K562 (cell line): ENCODE results near the gene FRMD4A. TPM values are rescaled to one million over a fixed set of nuclear protein-coding genes. Genes with fewer than 3 reads are reported as not detected.

Experiments
- ATAC-seq: fragments of 200-7000 bp; cut with Tn5 transposase; 3 replicates; pipeline ENCODE4 v1.9.1; 2020; ENCODE audit warnings: moderate library complexity
- BruUV-seq: library from RNA; stranded (reverse); fragments of 400-500 nt; replicated peaks from 2 replicates; lab custom pipeline; 2021; lab: Mats Ljungman, UMichigan
- CTCF ChIA-PET: fragments of 300-600 bp; formaldehyde crosslinking; extraction: SDS; loops from one replicate; lab custom pipeline; 2021; ENCODE audit warnings: low intra/inter-chr PET ratio; lab: Yijun Ruan, JAX
- POLR2A ChIA-PET: fragments of 300-600, 350-650 bp; sonication (Branson Sonifier 250); formaldehyde crosslinking; extraction: SDS; loops from one replicate; lab custom pipeline; 2021; ENCODE audit warnings: antibody characterized with exemption, inconsistent platforms; lab: Yijun Ruan, JAX
- DNase-seq, 4 experiments: peaks; one replicate each; pipeline versions ENCODE4 v3.0.0 to v3.0.0-alpha.2; 2011 to 2018; ENCODE audit warnings: low spot score in 3 of 4, mixed read lengths in 3 of 4; ENCODE audit errors: extremely low read depth in 1 of 4
- FAIRE-seq: peaks from 2 replicates; lab custom pipeline; 2011; peaks lifted over from hg19 to GRCh38; lab: Jason Lieb, UNC
- H2AFZ ChIP-seq: 2 replicates; pipeline ENCODE4 v1.6.0; 2011; ENCODE audit warnings: low read depth, low read length, control low read depth, inconsistent platforms
- H3K27ac ChIP-seq: fragments of 200-600 bp; 3 replicates; pipeline ENCODE4 v1.8.0; 2011; ENCODE audit warnings: low read depth, mild to moderate bottlenecking, control low read depth, inconsistent platforms, low read length, moderate library complexity, mixed read lengths; ENCODE audit errors: extremely low read depth
- H3K27me3 ChIP-seq, 2 experiments: fragments of 300-600 bp in 1 of 2; 2 replicates in 1 of 2; 3 replicates in 1 of 2; pipeline versions ENCODE4 v1.6.0 to v1.8.0; 2011; ENCODE audit warnings: inconsistent platforms in 2 of 2, low read length in 2 of 2, mild to moderate bottlenecking in 1 of 2, mixed read lengths in 1 of 2, moderate library complexity in 1 of 2; ENCODE audit not compliant: control insufficient read depth in 2 of 2, insufficient read depth in 2 of 2
- H3K36me3 ChIP-seq: fragments of 300-600 bp; 3 replicates; pipeline ENCODE4 v1.8.0; 2011; ENCODE audit warnings: mild to moderate bottlenecking, low read length, inconsistent platforms; ENCODE audit not compliant: control insufficient read depth, insufficient read depth
- H3K4me1 ChIP-seq, 2 experiments: fragments of 200-600 bp in 1 of 2; replicated peaks in 1 of 2; 2 replicates in 1 of 2; 3 replicates in 1 of 2; pipeline versions ENCODE4 v1.5.1 to v1.8.0; 2011; ENCODE audit warnings: inconsistent platforms in 2 of 2, low read length in 2 of 2, mild to moderate bottlenecking in 1 of 2, mixed read lengths in 1 of 2, moderate library complexity in 1 of 2; ENCODE audit not compliant: control insufficient read depth in 2 of 2, insufficient read depth in 2 of 2
- H3K4me2 ChIP-seq: 2 replicates; pipeline ENCODE4 v1.6.1; 2011; ENCODE audit warnings: low read length, control low read depth, inconsistent platforms, mixed read lengths; ENCODE audit not compliant: insufficient read depth
- H3K4me3 ChIP-seq: fragments of 200-600 bp; sonication (generic), shearing (Covaris generic); 2 replicates; pipeline ENCODE4 v1.5.1; 2016; ENCODE audit warnings: control low read depth, inconsistent platforms
- H3K79me2 ChIP-seq: fragments of 200-600 bp; 3 replicates; pipeline ENCODE4 v1.8.0; 2011; ENCODE audit warnings: low read length, inconsistent platforms; ENCODE audit not compliant: control insufficient read depth, insufficient read depth
- H3K9ac ChIP-seq, 2 experiments: 2 replicates each; pipeline versions ENCODE4 v1.6.0 to v1.6.1; 2011; ENCODE audit warnings: low read depth in 2 of 2, low read length in 2 of 2, control low read depth in 1 of 2, inconsistent platforms in 1 of 2, mild to moderate bottlenecking in 1 of 2, mixed read lengths in 1 of 2; ENCODE audit not compliant: insufficient read depth in 1 of 2
- H3K9me1 ChIP-seq: one replicate; pipeline ENCODE4 v1.6.0; 2011; ENCODE audit warnings: inconsistent platforms, mild to moderate bottlenecking, low read length, moderate library complexity; ENCODE audit not compliant: control insufficient read depth, insufficient read depth
- H3K9me3 ChIP-seq: replicated peaks from 2 replicates; pipeline ENCODE4 v1.5.1; 2011; ENCODE audit warnings: low read depth, low read length, inconsistent platforms; ENCODE audit not compliant: control insufficient read depth, insufficient read depth
- H4K20me1 ChIP-seq: replicated peaks from 2 replicates; pipeline ENCODE4 v1.6.1; 2011; ENCODE audit warnings: low read length, inconsistent platforms, mixed read lengths; ENCODE audit not compliant: control insufficient read depth, insufficient read depth
- BCL6 ChIP-seq: fragments of 250-450 bp; sonication (Bioruptor Pico); IDR thresholded peaks from 2 replicates; pipeline ENCODE4 v1.4.0; 2020
- CCNT2 ChIP-seq: IDR thresholded peaks from 2 replicates; pipeline ENCODE4 v1.6.1; 2011; ENCODE audit warnings: borderline replicate concordance, low read depth, mild to moderate bottlenecking, moderate library complexity, mixed read lengths, low read length; ENCODE audit not compliant: insufficient read length; ENCODE audit errors: extremely low read depth
- CREB1 ChIP-seq, 2 experiments: sonication (generic) in 1 of 2; formaldehyde crosslinking in 1 of 2; IDR thresholded peaks; 2 replicates each; pipeline versions ENCODE4 v1.6.1 to v1.8.0; 2012 to 2022; ENCODE audit warnings: inconsistent platforms in 1 of 2, mild to moderate bottlenecking in 1 of 2, missing genetic modification reagents in 1 of 2, moderate library complexity in 1 of 2
- KDM4B ChIP-seq, 2 experiments: fragments of 450-650 bp in 1 of 2; sonication (generic) in 1 of 2; IDR thresholded peaks; 2 replicates each; pipeline ENCODE4 v1.6.1; 2016 to 2017; ENCODE audit warnings: borderline replicate concordance in 2 of 2, antibody characterized with exemption in 1 of 2, low read depth in 1 of 2, mild to moderate bottlenecking in 1 of 2
- KDM5B ChIP-seq: fragments of 200-600 bp; sonication (generic); IDR thresholded peaks from 2 replicates; pipeline ENCODE4 v1.6.1; 2012; ENCODE audit warnings: low read depth, mild to moderate bottlenecking, moderate library complexity, low read length, control low read depth, inconsistent platforms; ENCODE audit not compliant: insufficient replicate concordance
- KHSRP ChIP-seq: fragments of 450-650 bp; IDR thresholded peaks from 2 replicates; pipeline ENCODE4 v1.6.1; 2017
- MTF1 ChIP-seq: fragments of 250-450 bp; sonication (Bioruptor Pico); IDR thresholded peaks from 2 replicates; pipeline ENCODE4 v1.9.0; 2021; ENCODE audit warnings: moderate library complexity, mild to moderate bottlenecking, inconsistent platforms, borderline replicate concordance
- PCBP1 ChIP-seq: fragments of 200-400 bp; formaldehyde crosslinking; IDR thresholded peaks from 2 replicates; pipeline ENCODE4 v1.6.1; 2018; ENCODE audit warnings: mild to moderate bottlenecking, low read depth, low read length; ENCODE audit not compliant: poor library complexity, severe bottlenecking
- POLR2AphosphoS5 ChIP-seq: IDR thresholded peaks from 2 replicates; pipeline ENCODE4 v1.6.1; 2011; ENCODE audit warnings: mild to moderate bottlenecking, low read depth, low read length, moderate library complexity; ENCODE audit not compliant: control insufficient read depth, insufficient read depth
- RUNX1 ChIP-seq: sonication (generic); IDR thresholded peaks from 2 replicates; pipeline ENCODE4 v1.6.1; 2016; ENCODE audit warnings: antibody characterized with exemption, low read depth
- SIN3B ChIP-seq: fragments of 450-650 bp; IDR thresholded peaks from 2 replicates; pipeline ENCODE4 v1.6.1; 2017; ENCODE audit warnings: low read depth, mild to moderate bottlenecking, moderate library complexity
- ZBTB40 ChIP-seq, 2 experiments: fragments of 450-650 bp in 1 of 2; sonication (generic) in 1 of 2; formaldehyde crosslinking in 1 of 2; IDR thresholded peaks; 2 replicates each; pipeline versions ENCODE4 v1.7.1 to v1.9.0; 2016 to 2022; ENCODE audit warnings: inconsistent platforms in 1 of 2, mild to moderate bottlenecking in 1 of 2, missing genetic modification reagents in 1 of 2
- ZNF146 ChIP-seq: IDR thresholded peaks from one replicate; pipeline ENCODE4 v1.6.1; 2018; ENCODE audit warnings: missing compliant biosample characterization; ENCODE audit not compliant: unreplicated experiment
- WGBS: fragments of 100-300 bp; shearing (Covaris generic); methylation state at CpG from one replicate; pipeline ENCODE4 v1.1.6; 2016; ENCODE audit warnings: low coverage, mixed read lengths; ENCODE audit not compliant: insufficient coverage; ENCODE audit errors: missing lambda C conversion rate; 5-methylcytosine and 5-hydroxymethylcytosine counted together
- in situ Hi-C: fragments of 300-500 bp; cut with MboI; formaldehyde crosslinking; loops from 4 replicates; pipeline ENCODE4 v1.15.0; 2018; ENCODE audit warnings: inconsistent platforms, mixed read lengths
- intact Hi-C: fragments of 100-400 bp; cut with micrococcal nuclease; formaldehyde crosslinking; loops from 2 replicates; pipeline ENCODE4 v1.14.2; 2022
- polyA plus RNA-seq, 8 experiments: library from polyadenylated mRNA; depleted of rRNA in 4 of 8; stranded (reverse) in 5 of 8; unstranded in 3 of 8; fragments of >200 nt; fragmentation: Nextera tagmentation in 2 of 8; fragmentation: Illumina TruSeq in 1 of 8; extraction: Ambion mirVana in 2 of 8; extraction: Trizol in 1 of 8; gene quantifications; 2 replicates each; pipeline versions ENCODE4 v1.2.1 to v1.2.3, GENCODE V29; 2011 to 2014; ENCODE audit warnings: inconsistent platforms in 1 of 8, missing spikeins in 1 of 8
- total RNA-seq, 7 experiments: library from RNA; depleted of rRNA in 6 of 7; stranded (reverse); fragments of >200 nt in 6 of 7; fragmentation: Illumina TruSeq in 2 of 7; extraction: Trizol in 2 of 7; gene quantifications; 2 replicates each; pipeline versions ENCODE4 v1.2.1 to v1.2.3, GENCODE V29; 2011 to 2021; ENCODE audit warnings: low replicate concordance in 1 of 7

Gene FRMD4A
- total and polyA plus RNA-seq, 9 of the 15 experiments (the other 6 are each of a cell fraction or from before 2014, with no cell fraction given): 0.80 to 5.2 (median 3.0) TPM

DNA sequence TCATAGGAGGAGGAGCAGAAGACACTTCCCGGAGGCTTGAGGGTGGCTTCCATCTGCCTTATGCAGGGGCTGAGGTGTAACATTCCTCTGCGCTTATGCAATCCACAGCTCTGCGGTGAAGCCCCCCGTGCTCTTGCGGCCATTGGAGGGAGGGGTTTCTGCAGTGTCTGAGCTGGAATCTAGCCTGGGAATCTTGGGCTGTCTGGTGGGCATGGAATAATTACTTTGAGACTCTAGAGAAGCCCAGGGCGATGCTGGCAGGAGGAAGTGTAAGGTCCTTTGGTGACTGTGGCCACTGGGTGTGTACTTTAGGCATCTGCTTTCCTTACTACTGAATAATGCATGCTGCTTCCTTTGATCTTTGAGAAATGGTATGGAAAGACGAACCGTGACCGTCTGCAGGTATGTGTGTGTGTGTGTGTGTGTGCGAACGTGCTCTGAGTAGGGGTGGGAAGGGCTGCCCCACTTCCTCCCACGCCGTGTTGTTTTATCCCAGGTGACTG, 563.0 kb downstream of the FRMD4A start:
- intact Hi-C loops (no loop called here), in situ Hi-C loops (loop anchor here (5.0 kb wide), 1 partner anchor 115 kb away; no protein-coding TSS in a partner anchor)
- FAIRE-seq (no peak), DNase-seq (no peak), ATAC-seq (no peak)
- POLR2A ChIA-PET: no interaction called here
- BruUV-seq: no TSS peak
- WGBS: 1% methylated on average over 13 of the region's 13 CpGs
- Histone ChIP-seq H3K4me3 (no peak overlapping the region), H3K27me3 (peaks cover 17 to 56% of the 10 kb centered on the region in 2 experiments), H3K79me2 (no peaks in the 10 kb centered on the region), H3K9me1 (no peaks in the 10 kb centered on the region), H2AFZ (no peak overlapping the region), H3K27ac (no peak overlapping the region), H3K9ac (no peak overlapping the region), H4K20me1 (no peaks in the 10 kb centered on the region), H3K36me3 (no peaks in the 10 kb centered on the region), H3K9me3 (no peaks in the 10 kb centered on the region), H3K4me1 (no peaks in the 10 kb centered on the region), H3K4me2 (no peak overlapping the region)
- CTCF ChIA-PET: no interaction called here
- TF ChIP-seq CCNT2: no peak
- no peak for TF ChIP-seq CREB1 (IDR thresholded peaks at IDR 0.05)
- TF ChIP-seq CREB1 (CRISPR knock-in tag; IDR thresholded peaks at IDR 0.05): no peak
- no peak for TF ChIP-seq PCBP1
- TF ChIP-seq ZNF146 (CRISPR knock-in tag): no peak
- TF ChIP-seq ZBTB40 (IDR thresholded peaks at IDR 0.05): no peak
- TF ChIP-seq ZBTB40 (CRISPR knock-in tag; IDR thresholded peaks at IDR 0.05): no peak
- TF ChIP-seq RUNX1: no peak
- no peak for TF ChIP-seq MTF1 (CRISPR knock-in tag)
- no peak for TF ChIP-seq KHSRP
- TF ChIP-seq KDM5B: no peak
- no peak for TF ChIP-seq KDM4B (IDR thresholded peaks at IDR 0.05; ENCODE audit: borderline replicate concordance in 2 of 2, low read depth in 1 of 2)
- no peak for TF ChIP-seq SIN3B
- no peak for TF ChIP-seq POLR2AphosphoS5
- TF ChIP-seq BCL6 (CRISPR knock-in tag): no peak
